CD4-positive, alpha-beta T cell treated with Interleukin-2 at 100 ng/mL for 4 hours (primary cell): ENCODE results near the gene SRPK2.

Experiments
- DNase-seq: peaks from one replicate; pipeline ENCODE4 v3.0.0-alpha.2; 2020; ENCODE audit warnings: low spot score

The SRPK2 gene

GRCh38 chr7:105097619-105098018 lies 291.1 kb downstream of the SRPK2 start:
- DNase-seq: no peak

- DNase-seq: no peak
Measured at GRCh38 chr7:105096306-105096705, 292.4 kb downstream of the SRPK2 start.

- no peak for DNase-seq
Measured at GRCh38 chr7:105094966-105095365, 293.8 kb downstream of the SRPK2 start.

GRCh38 chr7:105088456-105088855 lies 300.3 kb downstream of the SRPK2 start:
- no peak for DNase-seq

GRCh38 chr7:105087981-105088380 lies 300.7 kb downstream of the SRPK2 start:
- no peak for DNase-seq

- DNase-seq: no peak
Measured at GRCh38 chr7:105086850-105087249, 301.9 kb downstream of the SRPK2 start.

- DNase-seq: no peak
Measured at GRCh38 chr7:105084581-105084980, 304.1 kb downstream of the SRPK2 start.

- DNase-seq: no peak
Measured at GRCh38 chr7:105079348-105079747, 309.4 kb downstream of the SRPK2 start.

GRCh38 chr7:105073143-105073542 lies 315.6 kb downstream of the SRPK2 start:
- DNase-seq: no peak

- no peak for DNase-seq
Measured at GRCh38 chr7:105068886-105069285, 319.8 kb downstream of the SRPK2 start.

GRCh38 chr7:105067691-105068090 lies 321.0 kb downstream of the SRPK2 start:
- no peak for DNase-seq
